HepG2 (cell line): ENCODE results near the gene ERBB3. TPM values are rescaled to one million over a fixed set of nuclear protein-coding genes. Genes with fewer than 3 reads are reported as not detected.

Source experiments
- ASH2L ChIP-seq: fragments of 300-600, 200-600 bp; sonication (generic); IDR thresholded peaks from 2 replicates; pipeline ENCODE4 v1.7.0; 2017; ENCODE audit warnings: low read depth, mild to moderate bottlenecking, moderate library complexity, mixed read lengths, low read length; ENCODE audit not compliant: insufficient read length
- GPN1 ChIP-seq: sonication (generic); formaldehyde crosslinking; IDR thresholded peaks from 2 replicates; pipeline ENCODE4 v1.5.1; 2020; ENCODE audit warnings: missing genetic modification reagents, borderline replicate concordance
- HES4 ChIP-seq: sonication (generic); formaldehyde crosslinking; IDR thresholded peaks from 2 replicates; pipeline ENCODE4 v1.9.0; 2021; ENCODE audit warnings: mild to moderate bottlenecking, missing genetic modification reagents, borderline replicate concordance
- NFIC ChIP-seq: IDR thresholded peaks from 2 replicates; pipeline ENCODE4 v1.6.1; 2012; ENCODE audit warnings: mild to moderate bottlenecking, low read length, inconsistent platforms
- PRPF4 ChIP-seq: fragments of 200-400 bp; formaldehyde crosslinking; IDR thresholded peaks from 2 replicates; pipeline ENCODE4 v1.6.1; 2016; ENCODE audit warnings: low read length, low read depth; ENCODE audit not compliant: poor library complexity, severe bottlenecking
- REPIN1 ChIP-seq: sonication (generic); formaldehyde crosslinking; IDR thresholded peaks from 2 replicates; pipeline ENCODE4 v1.8.0; 2022; ENCODE audit warnings: missing genetic modification reagents, low read depth, mild to moderate bottlenecking, borderline replicate concordance
- SAP130 ChIP-seq: IDR thresholded peaks from 2 replicates; pipeline ENCODE4 v1.6.1; 2016; ENCODE audit warnings: low read depth
- SETDB1 ChIP-seq: sonication (generic); formaldehyde crosslinking; IDR thresholded peaks from 2 replicates; pipeline ENCODE4 v1.5.1; 2020; ENCODE audit warnings: missing genetic modification reagents, mild to moderate bottlenecking, borderline replicate concordance
- TSC22D2 ChIP-seq: sonication (generic); formaldehyde crosslinking; IDR thresholded peaks from 2 replicates; pipeline ENCODE4 v1.5.1; 2020; ENCODE audit warnings: missing genetic modification reagents, mild to moderate bottlenecking, borderline replicate concordance
- ZBTB1 ChIP-seq: sonication (generic); formaldehyde crosslinking; IDR thresholded peaks from 2 replicates; pipeline ENCODE4 v1.4.0; 2020; ENCODE audit warnings: missing genetic modification reagents, borderline replicate concordance
- ZBTB3 ChIP-seq: sonication (generic); formaldehyde crosslinking; IDR thresholded peaks from 2 replicates; pipeline ENCODE4 v1.4.0; 2020; ENCODE audit warnings: low read depth, mild to moderate bottlenecking, moderate library complexity, missing genetic modification reagents, borderline replicate concordance
- ZC3H13 ChIP-seq: sonication (generic); formaldehyde crosslinking; IDR thresholded peaks from 2 replicates; pipeline ENCODE4 v1.8.1; 2023; ENCODE audit warnings: mild to moderate bottlenecking, missing genetic modification reagents, moderate library complexity
- ZNF251 ChIP-seq: sonication (generic); formaldehyde crosslinking; IDR thresholded peaks from 2 replicates; pipeline ENCODE4 v1.9.0; 2021; ENCODE audit warnings: mild to moderate bottlenecking, missing genetic modification reagents
- ZNF333 ChIP-seq: sonication (generic); formaldehyde crosslinking; IDR thresholded peaks from 2 replicates; pipeline ENCODE4 v1.4.0; 2020; ENCODE audit warnings: mild to moderate bottlenecking, missing genetic modification reagents, borderline replicate concordance
- ZNF558 ChIP-seq: sonication (generic); formaldehyde crosslinking; IDR thresholded peaks from 2 replicates; pipeline ENCODE4 v1.9.0; 2022; ENCODE audit warnings: mild to moderate bottlenecking, missing genetic modification reagents, borderline replicate concordance
- ZNF562 ChIP-seq: sonication (generic); formaldehyde crosslinking; IDR thresholded peaks from 2 replicates; pipeline ENCODE4 v1.8.0; 2022; ENCODE audit warnings: missing genetic modification reagents, borderline replicate concordance
- ZNF572 ChIP-seq: sonication (generic); formaldehyde crosslinking; IDR thresholded peaks from 2 replicates; pipeline ENCODE4 v1.5.1; 2020; ENCODE audit warnings: mild to moderate bottlenecking, missing genetic modification reagents
- ZNF776 ChIP-seq: sonication (generic); formaldehyde crosslinking; IDR thresholded peaks from 2 replicates; pipeline ENCODE4 v1.4.0; 2020; ENCODE audit warnings: mild to moderate bottlenecking, missing genetic modification reagents
- ZNF816 ChIP-seq: sonication (generic); formaldehyde crosslinking; IDR thresholded peaks from 2 replicates; pipeline ENCODE4 v1.8.0; 2022; ENCODE audit warnings: missing genetic modification reagents, mild to moderate bottlenecking, borderline replicate concordance
- polyA plus RNA-seq, 8 experiments: library from polyadenylated mRNA; depleted of rRNA in 3 of 8; stranded (reverse) in 7 of 8; unstranded in 1 of 8; fragments of >200 nt; fragmentation: Illumina TruSeq in 4 of 8; extraction: Trizol in 4 of 8; gene quantifications; 2 replicates each; pipeline versions ENCODE4 v1.2.1 to v1.2.3, GENCODE V29; 2011 to 2016; ENCODE audit warnings: low read depth in 4 of 8, missing spikeins in 1 of 8, mixed read lengths in 1 of 8; ENCODE audit not compliant: insufficient read depth in 1 of 8
- total RNA-seq, 5 experiments: library from RNA; depleted of rRNA; stranded (reverse); fragments of >200 nt; fragmentation: Illumina TruSeq; extraction: Trizol; gene quantifications; 2 replicates each; pipeline ENCODE4 v1.2.3, GENCODE V29; 2016; ENCODE audit warnings: low read depth in 1 of 5
- TF ChIP-seq, protein P1 (sequence below), 2 experiments: fragments of 450-650 bp in 1 of 2; sonication (generic) in 1 of 2; formaldehyde crosslinking in 1 of 2; IDR thresholded peaks; 2 replicates each; pipeline versions ENCODE4 v1.6.1 to v1.8.0; 2016 to 2022; ENCODE audit warnings: antibody characterized with exemption in 1 of 2, mild to moderate bottlenecking in 1 of 2, missing genetic modification reagents in 1 of 2

Gene ERBB3
- total and polyA plus RNA-seq, 2 of the 13 experiments (the other 11 are each of a cell fraction or from before 2014, with no cell fraction given) = 93.6 to 358 TPM

DNA sequence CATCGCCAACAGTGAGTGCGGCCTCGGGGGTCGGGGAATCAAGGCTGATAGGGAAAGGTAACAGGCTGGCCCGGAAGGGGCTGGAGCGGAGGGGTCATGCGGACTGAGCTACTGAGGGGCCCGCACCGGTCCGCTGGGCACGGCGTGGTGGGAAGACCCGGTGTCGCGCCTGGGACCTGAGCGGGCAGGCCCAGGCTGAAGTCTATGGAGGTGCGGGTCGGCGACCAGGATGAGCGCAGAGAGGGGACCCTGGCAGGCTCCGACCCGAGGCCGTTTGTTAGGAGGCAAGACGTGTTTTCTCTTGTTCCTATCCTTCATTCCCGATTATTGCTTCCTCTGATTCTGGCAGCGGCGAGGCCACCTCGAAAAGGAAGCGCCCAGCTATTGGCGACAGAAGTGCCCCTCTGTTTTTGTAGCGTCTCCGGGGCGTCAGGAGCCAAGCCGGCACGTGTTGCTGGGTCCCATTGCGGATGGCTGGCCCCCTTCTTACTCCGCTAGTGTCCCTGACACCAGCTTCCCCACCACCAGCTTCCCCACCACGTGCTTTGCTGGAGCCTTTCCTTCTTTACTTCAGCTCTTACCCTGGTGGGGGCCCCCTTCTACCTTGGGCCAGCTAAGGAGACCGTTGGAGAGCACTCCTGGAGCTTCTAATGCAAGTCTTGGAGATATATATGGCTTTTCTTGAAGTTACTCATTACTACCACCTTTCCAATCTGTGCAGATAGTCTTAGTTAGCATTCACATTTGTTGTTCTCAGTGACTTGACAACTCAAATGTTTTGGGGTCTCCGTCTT lies 25.0 kb downstream of the ERBB3 start (continued):
- TF ChIP-seq HES4 (CRISPR knock-in tag) = peak; percentile 78
- TF ChIP-seq ZBTB3 (CRISPR knock-in tag) = no peak
- TF ChIP-seq PRPF4 = no peak
- no peak for TF ChIP-seq ZC3H13 (CRISPR knock-in tag)
- no peak for TF ChIP-seq ZNF251 (CRISPR knock-in tag)
- TF ChIP-seq ZNF776 (CRISPR knock-in tag) = no peak
- no peak for TF ChIP-seq REPIN1 (CRISPR knock-in tag)
- no peak for TF ChIP-seq TSC22D2 (CRISPR knock-in tag)
- TF ChIP-seq, protein P1, sequence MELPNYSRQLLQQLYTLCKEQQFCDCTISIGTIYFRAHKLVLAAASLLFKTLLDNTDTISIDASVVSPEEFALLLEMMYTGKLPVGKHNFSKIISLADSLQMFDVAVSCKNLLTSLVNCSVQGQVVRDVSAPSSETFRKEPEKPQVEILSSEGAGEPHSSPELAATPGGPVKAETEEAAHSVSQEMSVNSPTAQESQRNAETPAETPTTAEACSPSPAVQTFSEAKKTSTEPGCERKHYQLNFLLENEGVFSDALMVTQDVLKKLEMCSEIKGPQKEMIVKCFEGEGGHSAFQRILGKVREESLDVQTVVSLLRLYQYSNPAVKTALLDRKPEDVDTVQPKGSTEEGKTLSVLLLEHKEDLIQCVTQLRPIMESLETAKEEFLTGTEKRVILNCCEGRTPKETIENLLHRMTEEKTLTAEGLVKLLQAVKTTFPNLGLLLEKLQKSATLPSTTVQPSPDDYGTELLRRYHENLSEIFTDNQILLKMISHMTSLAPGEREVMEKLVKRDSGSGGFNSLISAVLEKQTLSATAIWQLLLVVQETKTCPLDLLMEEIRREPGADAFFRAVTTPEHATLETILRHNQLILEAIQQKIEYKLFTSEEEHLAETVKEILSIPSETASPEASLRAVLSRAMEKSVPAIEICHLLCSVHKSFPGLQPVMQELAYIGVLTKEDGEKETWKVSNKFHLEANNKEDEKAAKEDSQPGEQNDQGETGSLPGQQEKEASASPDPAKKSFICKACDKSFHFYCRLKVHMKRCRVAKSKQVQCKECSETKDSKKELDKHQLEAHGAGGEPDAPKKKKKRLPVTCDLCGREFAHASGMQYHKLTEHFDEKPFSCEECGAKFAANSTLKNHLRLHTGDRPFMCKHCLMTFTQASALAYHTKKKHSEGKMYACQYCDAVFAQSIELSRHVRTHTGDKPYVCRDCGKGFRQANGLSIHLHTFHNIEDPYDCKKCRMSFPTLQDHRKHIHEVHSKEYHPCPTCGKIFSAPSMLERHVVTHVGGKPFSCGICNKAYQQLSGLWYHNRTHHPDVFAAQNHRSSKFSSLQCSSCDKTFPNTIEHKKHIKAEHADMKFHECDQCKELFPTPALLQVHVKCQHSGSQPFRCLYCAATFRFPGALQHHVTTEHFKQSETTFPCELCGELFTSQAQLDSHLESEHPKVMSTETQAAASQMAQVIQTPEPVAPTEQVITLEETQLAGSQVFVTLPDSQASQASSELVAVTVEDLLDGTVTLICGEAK (IDR thresholded peaks at IDR 0.05) = no peak
- TF ChIP-seq, protein P1 (CRISPR knock-in tag; IDR thresholded peaks at IDR 0.05) = no peak
- TF ChIP-seq NFIC = no peak
- TF ChIP-seq ZNF572 = no peak
- no peak for TF ChIP-seq ZNF562
- TF ChIP-seq ZBTB1 = no peak
- TF ChIP-seq SETDB1 (CRISPR knock-in tag) = no peak
- peak; percentile 59; the same call in 1 of the 2 replicates for TF ChIP-seq ZNF333 (CRISPR knock-in tag)
- TF ChIP-seq ZNF816 = no peak
- no peak for TF ChIP-seq GPN1
- peak; percentile 63 for TF ChIP-seq ASH2L
- 0 out of 2 replicates have a peak, but pooled peaks have one; percentile 62 for TF ChIP-seq ZNF558 (CRISPR knock-in tag)
- TF ChIP-seq SAP130 (CRISPR knock-in tag) = peak; percentile 33; the same call in 1 of the 2 replicates
